ENCODE data around the gene MLPH.

DNA sequence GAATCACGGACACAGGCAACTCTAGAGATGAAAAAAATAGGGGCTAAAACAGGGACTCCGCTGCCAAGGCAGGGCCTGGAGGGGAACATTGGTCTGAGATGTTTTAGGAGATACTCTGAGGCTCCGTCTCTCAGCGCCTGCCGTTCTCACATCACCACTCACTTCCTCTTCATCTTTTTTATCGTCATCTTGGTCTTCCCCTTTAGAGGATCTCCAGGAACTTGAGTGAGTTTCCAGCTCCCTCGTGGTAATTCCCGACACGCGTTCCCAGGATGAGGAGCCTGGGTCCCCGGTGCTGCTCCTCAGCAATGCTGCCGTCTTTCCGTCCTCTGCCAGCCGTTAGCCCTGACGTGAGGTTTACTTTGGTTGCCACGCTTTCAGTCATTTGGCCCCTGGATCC, 16.1 kb downstream of the MLPH start:
- TF ChIP-seq, protein P1, sequence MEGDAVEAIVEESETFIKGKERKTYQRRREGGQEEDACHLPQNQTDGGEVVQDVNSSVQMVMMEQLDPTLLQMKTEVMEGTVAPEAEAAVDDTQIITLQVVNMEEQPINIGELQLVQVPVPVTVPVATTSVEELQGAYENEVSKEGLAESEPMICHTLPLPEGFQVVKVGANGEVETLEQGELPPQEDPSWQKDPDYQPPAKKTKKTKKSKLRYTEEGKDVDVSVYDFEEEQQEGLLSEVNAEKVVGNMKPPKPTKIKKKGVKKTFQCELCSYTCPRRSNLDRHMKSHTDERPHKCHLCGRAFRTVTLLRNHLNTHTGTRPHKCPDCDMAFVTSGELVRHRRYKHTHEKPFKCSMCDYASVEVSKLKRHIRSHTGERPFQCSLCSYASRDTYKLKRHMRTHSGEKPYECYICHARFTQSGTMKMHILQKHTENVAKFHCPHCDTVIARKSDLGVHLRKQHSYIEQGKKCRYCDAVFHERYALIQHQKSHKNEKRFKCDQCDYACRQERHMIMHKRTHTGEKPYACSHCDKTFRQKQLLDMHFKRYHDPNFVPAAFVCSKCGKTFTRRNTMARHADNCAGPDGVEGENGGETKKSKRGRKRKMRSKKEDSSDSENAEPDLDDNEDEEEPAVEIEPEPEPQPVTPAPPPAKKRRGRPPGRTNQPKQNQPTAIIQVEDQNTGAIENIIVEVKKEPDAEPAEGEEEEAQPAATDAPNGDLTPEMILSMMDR (conservative IDR thresholded peaks at IDR 0.05 in 1 of 2, IDR thresholded peaks at IDR 0.05 in 1 of 2; ENCODE audit: extremely low read depth in 1 of 2, insufficient read depth in 1 of 2, low read depth in 1 of 2, low read length in 2 of 2): no peak
- no peak for TF ChIP-seq EZH2 (IDR thresholded peaks at IDR 0.05; ENCODE audit: borderline replicate concordance, low read length)

Measured in mammary epithelial cell (primary cell).